Left ventricle myocardium superior (tissue), 1 donor: ENCODE data around the gene PMF1. TPM values are rescaled to one million over a fixed set of nuclear protein-coding genes. Genes with fewer than 3 reads are reported as not detected.
A peak's percentile ranks its signal among the peaks of the same experiment; 100 is the strongest.
"Not testable (repeated sequence)": the region's sequence is repeated elsewhere in the genome, so short reads cannot be mapped to it uniquely, and the experiment has no call there.

Experiments used
- ATAC-seq: fragments of 200-7000 bp; cut with Tn5 transposase; one replicate; pipeline ENCODE4 v1.9.1; 2020; ENCODE audit warnings: mild to moderate bottlenecking, moderate library complexity
- DNase-seq: peaks from one replicate; pipeline ENCODE4 v3.0.0-alpha.2; 2020
- intact Hi-C: fragments of 100-400 bp; cut with micrococcal nuclease; formaldehyde crosslinking; loops from one replicate; pipeline ENCODE4 v1.11.0; 2022
- total RNA-seq: library from RNA; stranded (reverse); fragmentation: NEBNext Ultra II Directional; extraction: Animal tissue kit (Norgen Biotek cat#: 25700); gene quantifications from one replicate; pipeline ENCODE4 v1.2.1, GENCODE V29; 2021
- donor health status: DM: no; HTN: yes; CAD: no; lungs with severe emphysema.

The PMF1 gene
- total RNA-seq, 1 donor from 2014 or later, result 65.1 TPM

DNA sequence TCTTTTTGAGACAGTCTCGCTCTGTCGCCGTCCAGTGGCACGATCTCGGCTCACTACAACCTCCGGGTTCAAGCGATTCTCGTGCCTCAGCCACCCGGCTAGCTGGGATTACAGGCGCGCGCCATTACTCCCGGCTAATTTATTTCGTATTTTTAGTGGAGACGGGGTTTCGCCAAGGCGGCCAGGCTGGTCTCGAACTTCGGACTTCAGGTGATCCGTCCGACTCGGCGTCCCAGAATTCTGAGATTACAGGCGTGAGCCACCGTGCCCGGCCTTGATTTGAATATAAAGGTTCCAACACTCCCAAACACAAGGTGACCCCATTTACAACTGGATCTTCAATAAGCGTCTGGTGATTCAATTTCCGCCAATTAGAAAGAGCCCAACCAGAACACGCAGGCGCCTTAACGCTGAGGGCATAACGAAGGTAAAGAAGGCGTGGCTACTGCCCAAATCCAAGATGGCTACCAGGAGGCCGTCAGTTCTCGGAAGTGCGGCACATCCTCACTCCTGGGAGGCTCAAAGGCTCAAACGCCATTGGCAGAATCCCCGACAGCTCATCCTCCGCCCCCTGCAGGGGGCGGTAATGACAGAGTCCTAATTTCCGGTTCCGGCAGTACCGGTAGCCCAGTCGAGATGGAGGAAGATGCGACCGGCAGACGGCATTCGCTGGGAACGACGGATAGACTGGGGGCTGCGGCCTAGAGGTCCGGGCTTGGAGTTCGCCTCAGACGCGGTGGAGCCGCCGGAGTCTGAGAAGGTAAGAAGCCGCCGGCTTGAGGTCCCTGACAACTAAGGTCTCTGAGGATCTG, 19.1 kb upstream of the PMF1 start, which contains the start of gene SLC25A44:
TSS of gene SLC25A44 (plus strand) at position 617 of the 812 bp plus-strand sequence. CDS start 5,744 bp downstream, outside the sequence.
- ATAC-seq, result peak; percentile 99
- DNase-seq, result peak; percentile 94
- intact Hi-C loops, result no loop called here

DNA sequence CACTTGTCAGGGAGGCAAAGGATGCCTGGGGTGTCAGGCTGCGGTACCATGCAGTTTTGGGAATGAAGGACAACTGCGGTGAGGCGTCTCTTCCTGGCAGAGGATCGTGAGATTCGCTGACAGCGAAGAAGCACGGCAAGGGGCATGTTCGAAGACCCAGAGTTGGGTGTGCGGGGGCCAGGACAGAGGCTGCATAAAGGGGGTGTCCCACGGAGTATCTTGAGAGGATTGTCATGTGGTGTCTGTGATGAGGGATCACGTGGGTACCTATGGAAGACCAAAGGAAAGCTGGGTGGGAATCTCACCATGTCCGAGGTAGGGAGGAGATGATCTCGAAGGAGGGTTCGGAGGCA, 18.5 kb upstream of the PMF1 start:
- DNase-seq (no peak), ATAC-seq (peak; percentile 3)
- intact Hi-C loops, result no loop called here

DNA sequence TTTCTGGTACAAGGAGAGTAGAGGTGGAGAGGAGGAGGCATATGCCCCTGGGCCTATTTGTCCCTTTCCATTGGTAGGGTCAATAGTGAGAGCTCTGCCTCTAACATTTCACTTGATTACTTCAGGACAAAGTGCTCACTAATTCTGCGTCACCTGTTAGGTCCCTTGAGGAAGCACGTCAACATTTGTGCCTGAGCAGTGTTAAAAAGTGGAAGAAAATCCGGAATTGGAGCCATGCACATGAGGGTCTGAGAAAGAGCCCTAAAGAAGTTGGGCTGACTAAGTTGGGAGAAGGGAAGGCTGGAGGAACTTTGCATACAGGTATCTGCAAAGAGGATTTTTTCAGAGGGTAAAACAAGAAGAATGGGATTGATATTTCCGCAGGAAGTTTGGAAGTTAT, 17.0 kb upstream of the PMF1 start:
- DNase-seq (no peak), ATAC-seq (no peak)
- intact Hi-C loops, result no loop called here

GRCh38 chr1:156196445-156196844, 16.4 kb upstream of the PMF1 start:
- intact Hi-C loops, result no loop called here

DNA sequence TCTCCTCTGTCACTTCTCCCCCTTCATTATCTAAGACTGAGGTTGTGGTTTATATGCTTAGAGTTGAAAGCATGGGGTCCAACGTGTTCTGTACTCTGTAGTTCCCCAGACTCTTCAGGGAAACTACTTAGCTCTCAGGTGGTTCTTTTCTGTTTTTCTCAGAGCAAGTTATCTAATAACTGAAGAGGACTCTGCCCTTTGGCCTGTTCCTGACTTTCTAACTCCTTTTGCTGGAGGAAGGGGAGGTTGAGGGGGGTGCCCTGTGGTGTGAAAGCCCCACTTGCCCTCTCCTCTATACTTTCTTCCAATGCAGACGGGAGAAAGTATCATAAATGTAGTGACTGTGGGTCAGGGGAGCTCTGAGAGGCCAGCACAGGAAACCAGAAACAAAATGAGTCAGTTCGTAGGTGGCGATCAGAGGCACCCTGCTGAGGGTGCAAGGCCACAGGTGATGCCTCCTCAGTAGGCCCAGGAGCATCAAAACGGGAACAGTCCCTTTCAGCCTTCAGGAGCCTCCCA, 13.9 kb upstream of the PMF1 start:
- intact Hi-C loops, result no loop called here
- no peak for DNase-seq
- no peak for ATAC-seq

More at GRCh38 chr1:156196445-156196844, 16.4 kb upstream of the PMF1 start:
- DNase-seq, result no peak
- ATAC-seq, result no peak

- DNase-seq, result no peak
- intact Hi-C loops, result no loop called here
- ATAC-seq, result no peak
These were observed 12.8 kb upstream of the PMF1 start for GRCh38 chr1:156200044-156200443.

DNA sequence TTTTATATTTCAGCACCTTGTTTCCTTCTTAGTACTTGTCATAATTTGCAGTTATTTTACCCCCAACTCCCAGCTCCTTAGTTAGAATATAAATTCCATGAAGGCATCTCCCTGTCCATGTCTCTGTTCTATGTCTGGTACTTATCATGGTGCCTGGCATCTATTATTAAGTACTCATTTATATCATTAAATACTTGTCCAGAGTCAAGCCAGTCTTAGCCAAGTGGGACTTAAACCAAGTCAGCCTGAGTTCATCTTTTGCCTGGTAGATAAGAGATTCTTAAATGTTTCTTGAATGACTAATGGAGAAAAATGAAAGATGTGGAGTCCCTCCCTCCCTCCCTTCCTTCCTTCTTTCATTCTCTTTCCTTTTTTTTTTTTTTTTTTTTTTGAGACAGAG, 9.5 kb upstream of the PMF1 start:
- DNase-seq, result no peak
- intact Hi-C loops, result no loop called here
- peak; percentile 79 for ATAC-seq

GRCh38 chr1:156204686-156205085, 8.1 kb upstream of the PMF1 start:
- DNase-seq (no peak), ATAC-seq (no peak)
- intact Hi-C loops, result no loop called here

DNA sequence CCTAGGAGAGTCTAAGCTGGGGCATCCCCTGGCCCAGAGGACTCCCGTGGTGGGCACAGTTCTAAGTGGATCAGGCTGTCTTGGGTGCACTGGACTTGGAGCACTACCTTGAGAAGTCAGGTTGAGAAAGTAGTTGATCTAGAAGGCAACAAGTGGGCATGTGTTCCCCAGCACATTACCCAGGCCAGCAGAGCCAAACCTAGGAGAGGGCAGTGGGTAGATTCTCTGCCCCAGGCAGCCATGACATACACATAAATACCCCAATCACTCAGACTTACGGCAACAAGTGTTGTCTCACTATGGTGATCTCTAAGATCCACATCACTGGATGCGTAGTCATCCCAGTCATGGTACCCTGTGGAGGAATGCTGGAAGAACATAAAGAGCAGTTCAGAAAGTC, 1.6 kb upstream of the PMF1 start:
- intact Hi-C loops, result no loop called here
- DNase-seq (peak; percentile 1), ATAC-seq (no peak)

DNA sequence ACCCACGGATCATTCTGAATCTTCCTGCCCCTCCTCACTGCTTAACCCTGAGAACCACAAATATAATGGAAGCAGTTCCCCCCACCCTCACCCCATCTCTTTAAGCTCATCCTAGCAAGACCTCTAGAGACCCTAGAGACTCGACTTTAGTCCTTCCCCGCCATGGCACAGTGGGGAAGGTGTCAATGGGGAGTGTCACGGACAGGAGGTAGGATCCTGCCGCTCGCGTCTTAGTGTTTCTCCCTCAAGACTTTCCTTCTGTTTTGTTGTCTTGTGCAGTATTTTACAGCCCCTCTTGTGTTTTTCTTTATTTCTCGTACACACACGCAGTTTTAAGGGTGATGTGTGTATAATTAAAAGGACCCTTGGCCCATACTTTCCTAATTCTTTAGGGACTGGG, 677 bp upstream of the PMF1 start:
- DNase-seq, result peak; percentile 11
- ATAC-seq, result no peak
- intact Hi-C loops, result no loop called here

DNA sequence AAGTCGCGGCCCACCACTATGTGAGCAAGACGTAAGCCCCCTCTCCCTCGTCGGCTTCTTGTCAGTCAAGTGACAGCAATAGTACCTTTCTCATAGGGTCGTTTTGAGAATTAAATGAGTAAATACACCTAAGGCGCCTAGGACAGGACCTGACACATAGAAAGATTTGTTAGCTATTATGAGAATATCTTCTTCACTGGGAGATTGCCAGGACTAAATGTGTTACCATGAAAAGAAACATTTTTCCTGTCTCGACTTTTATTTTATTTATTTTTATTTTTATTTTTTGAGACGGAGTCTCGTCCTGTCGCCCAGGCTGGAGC, 798 bp downstream of the PMF1 start:
- DNase-seq, result no peak
- no peak for ATAC-seq
- intact Hi-C loops, result no loop called here

GRCh38 chr1:156214024-156214748, 1.4 kb downstream of the PMF1 start:
- DNase-seq (peak; percentile 17), ATAC-seq (no peak)
- intact Hi-C loops, result no loop called here

GRCh38 chr1:156216361-156217086, 3.7 kb downstream of the PMF1 start:
- intact Hi-C loops, result not testable (repeated sequence)

DNA sequence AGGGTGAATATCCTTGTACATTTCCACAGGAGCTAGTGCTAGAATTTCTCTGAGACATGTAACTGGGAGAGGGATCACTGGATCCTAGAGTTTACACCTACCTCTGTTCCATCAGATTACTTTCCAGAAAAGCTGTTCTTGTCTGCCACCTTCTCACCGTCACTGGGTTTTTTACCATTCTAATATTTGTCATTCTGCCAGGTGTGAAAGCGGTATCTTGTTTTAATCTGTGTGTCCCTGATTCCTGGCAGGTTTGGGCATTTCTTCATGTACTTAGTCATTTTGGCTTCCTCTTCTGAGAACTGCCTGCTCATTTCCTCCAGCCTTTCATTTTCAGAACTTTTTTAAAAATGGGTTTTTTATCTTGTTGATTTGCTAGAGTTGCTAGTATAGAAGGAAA, 5.1 kb downstream of the PMF1 start:
- ATAC-seq (no peak), DNase-seq (no peak)
- intact Hi-C loops, result no loop called here

More at GRCh38 chr1:156216361-156217086, 3.7 kb downstream of the PMF1 start:
- not testable (repeated sequence) for ATAC-seq
- DNase-seq, result peak; percentile 21

DNA sequence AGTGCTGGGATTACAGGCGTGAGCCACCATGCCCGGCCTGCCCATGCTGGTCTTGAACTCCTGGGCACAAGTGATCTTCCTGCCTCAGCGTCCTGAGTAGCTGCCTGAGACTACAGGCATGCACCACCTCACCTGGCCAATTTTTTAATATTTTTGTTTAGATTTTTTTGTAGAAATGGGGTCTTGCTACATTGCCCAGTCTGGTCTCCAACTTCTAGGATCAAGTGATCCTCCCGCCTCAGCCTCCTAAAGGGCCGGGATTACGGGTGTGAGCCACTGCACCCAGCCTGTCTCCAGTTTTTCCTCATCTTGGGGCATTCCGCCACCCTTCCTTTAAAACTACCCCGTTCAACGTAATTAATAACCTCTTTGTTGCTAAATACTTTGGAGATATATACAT, 7.4 kb downstream of the PMF1 start:
- ATAC-seq (no peak), DNase-seq (peak; percentile 7)
- intact Hi-C loops, result loop anchor here (10.0 kb wide), 1 partner anchor 75 kb away; no protein-coding TSS in a partner anchor

GRCh38 chr1:156221986-156222692, 9.3 kb downstream of the PMF1 start:
- intact Hi-C loops, result loop anchor here (10.0 kb wide), 1 partner anchor 77 kb away; no protein-coding TSS in a partner anchor
- ATAC-seq (no peak), DNase-seq (peak; percentile 17)

GRCh38 chr1:156225677-156226014, 12.8 kb downstream of the PMF1 start:
- intact Hi-C loops, result loop anchor here (10.0 kb wide), 1 partner anchor 81 kb away; no protein-coding TSS in a partner anchor
- no peak for DNase-seq
- no peak for ATAC-seq

GRCh38 chr1:156226116-156226538, 13.3 kb downstream of the PMF1 start:
- DNase-seq (no peak), ATAC-seq (no peak)
- intact Hi-C loops, result loop anchor here (10.0 kb wide), 1 partner anchor 81 kb away; no protein-coding TSS in a partner anchor

- peak; percentile 2 for DNase-seq
These were observed 14.0 kb downstream of the PMF1 start for GRCh38 chr1:156226782-156227181.

More at GRCh38 chr1:156226782-156227181, 14.0 kb downstream of the PMF1 start:
- no peak for ATAC-seq
- intact Hi-C loops, result loop anchor here (10.0 kb wide), 1 partner anchor 82 kb away; no protein-coding TSS in a partner anchor
